Measurements from ENCODE around the gene NEDD4L.

GRCh38 chr18:58055890-58056558 is 12.0 kb downstream of the NEDD4L start:
- no peak for TF ChIP-seq BHLHE40 (IDR thresholded peaks at IDR 0.05; ENCODE audit: borderline replicate concordance)
- no peak for TF ChIP-seq TARDBP (IDR thresholded peaks at IDR 0.05)
- TF ChIP-seq ARNT (IDR thresholded peaks at IDR 0.05): no peak
- no peak for TF ChIP-seq HDGF (IDR thresholded peaks at IDR 0.05; ENCODE audit: borderline replicate concordance)
- no peak for TF ChIP-seq SUZ12 (IDR thresholded peaks at IDR 0.05)
- TF ChIP-seq ZNF384 (IDR thresholded peaks at IDR 0.05): no peak
- no peak for TF ChIP-seq FOXA1 (IDR thresholded peaks at IDR 0.05)
- TF ChIP-seq FOXK2 (IDR thresholded peaks at IDR 0.05): no peak
- TF ChIP-seq FOXM1 (IDR thresholded peaks at IDR 0.05; ENCODE audit: borderline replicate concordance): no peak
- no peak for TF ChIP-seq CTBP1 (IDR thresholded peaks at IDR 0.05; ENCODE audit: borderline replicate concordance)
- no peak for TF ChIP-seq SP1 (IDR thresholded peaks at IDR 0.05)
- TF ChIP-seq L3MBTL2 (conservative IDR thresholded peaks at IDR 0.05): no peak
- no peak for TF ChIP-seq NFRKB (IDR thresholded peaks at IDR 0.05)
